GM10248 (cell line): Measurements from ENCODE around the gene CUX1.
"Not testable (repeated sequence)": the region's sequence is repeated elsewhere in the genome, so short reads cannot be mapped to it uniquely, and the experiment has no call there.

Source experiments
- CTCF ChIA-PET: fragments of 300-600 bp; sonication (Branson Sonifier 250); formaldehyde crosslinking; extraction: SDS; loops from one replicate; lab custom pipeline; 2021; ENCODE audit warnings: antibody characterized with exemption; lab: Yijun Ruan, JAX
- POLR2A ChIA-PET: fragments of 350-650 bp; sonication (Branson Sonifier 250); formaldehyde crosslinking; extraction: SDS; loops from one replicate; lab custom pipeline; 2020; ENCODE audit warnings: antibody characterized with exemption; lab: Yijun Ruan, JAX
- DNase-seq: peaks from one replicate; pipeline ENCODE4 v3.0.0; 2012; ENCODE audit errors: extremely low spot score
- TF ChIP-seq, protein P1 (sequence below): IDR thresholded peaks from 2 replicates; pipeline ENCODE4 v1.5.1; 2012; ENCODE audit warnings: mild to moderate bottlenecking, low read depth; ENCODE audit errors: extremely low read depth, missing control alignments, control extremely low read depth

CUX1 gene

DNA sequence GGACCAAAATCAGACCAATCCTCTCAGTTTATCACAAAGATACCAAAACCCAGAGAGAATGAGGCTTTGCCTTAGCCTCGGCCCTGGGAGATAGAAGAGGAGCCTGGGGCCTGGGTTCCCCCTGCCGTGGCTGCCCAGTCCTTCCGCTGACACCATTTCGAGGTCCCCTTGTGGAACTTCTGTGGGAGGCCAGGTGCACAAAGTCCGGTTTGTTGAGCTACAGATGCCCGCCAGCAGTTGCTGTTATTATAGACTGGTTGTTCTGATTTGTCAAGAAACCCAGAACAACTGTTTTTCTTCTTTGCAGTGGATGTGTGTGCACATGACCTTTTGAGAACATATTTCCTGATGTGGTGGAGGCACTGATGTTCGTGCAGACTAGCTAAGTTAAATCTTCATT, 47.6 kb downstream of the CUX1 start:
- ChIA-PET POLR2A (no interaction called here), CTCF (interaction anchor here (1.4 kb wide), 1 partner anchor 9 kb away, joined by 3 read pairs; no protein-coding TSS in a partner anchor)
- no peak for DNase-seq
- TF ChIP-seq, protein P1, sequence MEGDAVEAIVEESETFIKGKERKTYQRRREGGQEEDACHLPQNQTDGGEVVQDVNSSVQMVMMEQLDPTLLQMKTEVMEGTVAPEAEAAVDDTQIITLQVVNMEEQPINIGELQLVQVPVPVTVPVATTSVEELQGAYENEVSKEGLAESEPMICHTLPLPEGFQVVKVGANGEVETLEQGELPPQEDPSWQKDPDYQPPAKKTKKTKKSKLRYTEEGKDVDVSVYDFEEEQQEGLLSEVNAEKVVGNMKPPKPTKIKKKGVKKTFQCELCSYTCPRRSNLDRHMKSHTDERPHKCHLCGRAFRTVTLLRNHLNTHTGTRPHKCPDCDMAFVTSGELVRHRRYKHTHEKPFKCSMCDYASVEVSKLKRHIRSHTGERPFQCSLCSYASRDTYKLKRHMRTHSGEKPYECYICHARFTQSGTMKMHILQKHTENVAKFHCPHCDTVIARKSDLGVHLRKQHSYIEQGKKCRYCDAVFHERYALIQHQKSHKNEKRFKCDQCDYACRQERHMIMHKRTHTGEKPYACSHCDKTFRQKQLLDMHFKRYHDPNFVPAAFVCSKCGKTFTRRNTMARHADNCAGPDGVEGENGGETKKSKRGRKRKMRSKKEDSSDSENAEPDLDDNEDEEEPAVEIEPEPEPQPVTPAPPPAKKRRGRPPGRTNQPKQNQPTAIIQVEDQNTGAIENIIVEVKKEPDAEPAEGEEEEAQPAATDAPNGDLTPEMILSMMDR, result no peak

DNA sequence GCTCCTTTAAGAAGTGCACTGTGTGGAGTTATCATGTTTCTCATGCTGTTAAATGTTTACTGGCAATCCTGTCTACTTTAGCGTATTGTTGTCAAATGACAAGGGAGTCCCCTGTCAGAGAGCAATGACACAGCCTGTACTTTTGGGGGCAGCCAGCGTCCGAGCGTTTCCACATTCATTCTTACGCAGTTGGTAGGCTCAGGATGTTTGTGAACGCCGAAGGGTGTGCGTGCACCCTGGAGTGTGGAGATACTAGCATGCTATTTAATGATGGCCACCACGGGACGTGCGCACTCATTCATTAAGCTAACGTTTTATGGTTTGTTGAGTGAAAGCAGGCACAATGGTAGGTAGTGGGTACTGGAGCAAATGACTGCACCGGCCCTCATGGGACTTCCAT, 48.0 kb downstream of the CUX1 start:
- DNase-seq, result no peak
- POLR2A ChIA-PET, result no interaction called here
- CTCF ChIA-PET, result interaction anchor here (1.1 kb wide), 1 partner anchor 8 kb away, joined by 3 read pairs; no protein-coding TSS in a partner anchor
- TF ChIP-seq, protein P1, result no peak

DNA sequence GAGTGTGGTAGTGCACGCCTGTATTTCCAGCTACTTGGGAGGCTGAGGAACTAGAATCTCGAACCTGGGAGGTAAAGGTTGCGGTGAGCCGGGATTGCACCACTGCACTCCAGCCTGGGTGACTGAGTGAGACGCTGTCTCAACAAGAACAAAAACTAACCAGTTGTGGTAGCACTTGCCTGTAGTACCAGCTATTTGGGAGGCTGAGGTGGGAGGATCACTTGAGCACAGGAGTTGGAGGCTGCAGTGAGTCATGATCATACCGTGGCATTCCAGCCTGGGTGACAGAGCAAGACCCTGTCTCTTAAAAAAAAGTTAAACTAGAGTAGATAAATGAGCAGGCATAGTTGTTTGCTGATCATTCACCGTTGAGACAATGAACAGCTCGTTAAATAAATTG, 48.9 kb downstream of the CUX1 start:
- TF ChIP-seq, protein P1, result no peak
- DNase-seq, result no peak
- CTCF ChIA-PET, result interaction anchor here (1.1 kb wide), 1 partner anchor 9 kb away, joined by 3 read pairs; no protein-coding TSS in a partner anchor
- POLR2A ChIA-PET, result no interaction called here

DNA sequence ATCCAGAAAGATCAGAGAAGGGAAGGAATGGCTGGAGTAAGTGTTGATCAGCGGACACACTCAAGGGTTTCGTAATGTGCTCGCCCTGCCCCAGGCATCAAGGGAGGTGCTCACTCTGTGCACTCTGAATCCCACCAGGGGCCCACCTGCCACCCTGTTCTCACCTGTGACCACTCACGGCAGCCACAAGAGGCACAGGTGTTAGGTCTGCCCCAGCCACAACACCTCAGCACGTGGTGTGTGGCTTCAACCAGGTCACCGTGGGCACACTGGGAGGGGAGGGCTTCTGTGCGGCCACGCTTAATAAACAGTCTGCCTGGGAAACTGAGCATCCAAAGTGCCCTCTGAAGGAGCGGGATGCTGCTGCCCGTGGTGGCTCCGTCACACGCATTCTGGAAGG, 49.8 kb downstream of the CUX1 start:
- POLR2A ChIA-PET, result no interaction called here
- DNase-seq, result no peak
- TF ChIP-seq, protein P1, result no peak
- CTCF ChIA-PET, result interaction anchor here (0.7 to 1.0 kb wide), 2 partner anchors 11 to 12 kb away, joined by 3 read pairs; no protein-coding TSS in a partner anchor

DNA sequence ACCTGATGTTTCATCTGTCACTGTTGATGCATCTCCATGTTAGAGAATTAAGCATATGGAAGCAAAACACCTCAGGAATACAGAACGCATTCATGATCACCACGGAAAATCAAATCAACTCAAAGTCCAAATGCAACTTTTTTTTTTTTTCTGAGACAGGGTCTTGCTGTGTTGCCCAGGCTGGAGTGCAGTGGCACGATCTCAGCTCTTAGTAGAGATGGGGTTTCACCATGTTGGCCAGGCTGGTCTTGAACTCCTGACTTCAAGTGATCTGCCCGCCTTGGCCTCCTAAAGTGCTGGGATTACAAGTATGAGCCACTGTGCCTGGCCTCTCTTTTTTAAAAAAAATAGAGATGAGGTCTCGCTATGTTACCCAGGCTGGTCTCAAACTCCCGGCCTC, 50.3 kb downstream of the CUX1 start:
- CTCF ChIA-PET, result interaction anchor here (0.7 to 1.0 kb wide), 2 partner anchors 11 to 12 kb away, joined by 3 read pairs; no protein-coding TSS in a partner anchor
- DNase-seq, POLR2A ChIA-PET: not testable (repeated sequence)

DNA sequence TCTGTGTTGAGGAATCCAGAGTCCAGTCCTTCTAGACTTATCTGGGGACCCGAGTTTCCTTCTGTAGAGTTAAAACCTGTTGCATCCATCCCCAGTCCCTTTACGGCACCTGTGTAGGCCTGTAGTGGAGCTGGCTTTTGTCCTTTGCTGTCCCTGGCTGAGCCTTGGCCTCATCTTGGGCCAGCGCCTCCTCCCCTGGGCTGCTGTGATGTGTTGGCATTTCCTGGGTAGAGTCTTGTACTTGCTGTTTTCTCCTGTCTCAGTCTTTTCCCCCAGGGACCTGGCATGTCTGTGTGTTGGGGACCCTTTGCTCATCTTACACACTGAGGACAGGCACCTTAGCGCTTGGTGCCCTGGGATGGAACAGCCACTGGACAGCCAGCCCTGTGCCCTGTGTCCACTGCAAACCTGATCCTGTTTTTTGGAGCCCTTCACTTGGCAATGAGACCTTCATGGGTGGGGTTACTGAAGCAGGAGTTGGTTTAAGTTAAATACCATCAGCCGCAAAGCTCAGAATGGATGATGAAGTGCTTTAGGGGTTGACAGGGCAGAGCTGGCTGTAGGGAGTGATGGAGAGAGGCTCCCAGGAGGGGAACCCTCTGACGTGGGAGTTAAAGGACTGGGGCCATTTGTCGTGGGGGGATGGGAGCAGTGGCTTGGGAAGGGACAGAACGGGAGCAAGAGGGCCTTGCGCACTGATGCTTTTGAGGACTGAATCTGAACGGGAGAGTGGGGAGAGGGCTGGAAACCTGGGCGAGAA, 50.9 kb downstream of the CUX1 start:
- TF ChIP-seq, protein P1, result no peak
- POLR2A ChIA-PET, result no interaction called here
- CTCF ChIA-PET, result interaction anchor here (0.7 to 1.0 kb wide), 2 partner anchors 12 to 13 kb away, joined by 3 read pairs; no protein-coding TSS in a partner anchor
- no peak for DNase-seq
